SIG-M5 treated with dmso at 0.1 percent for 504 hours (cell line): ENCODE measurements around the gene HSPA1B.
"Not testable (repeated sequence)": the region's sequence is repeated elsewhere in the genome, so short reads cannot be mapped to it uniquely, and the experiment has no call there.

ENCODE experiments used
- DNase-seq: peaks from one replicate; lab custom pipeline; 2025; ENCODE audit not compliant: unreplicated experiment; lab: John Stamatoyannopoulos, UW

HSPA1B gene

DNA sequence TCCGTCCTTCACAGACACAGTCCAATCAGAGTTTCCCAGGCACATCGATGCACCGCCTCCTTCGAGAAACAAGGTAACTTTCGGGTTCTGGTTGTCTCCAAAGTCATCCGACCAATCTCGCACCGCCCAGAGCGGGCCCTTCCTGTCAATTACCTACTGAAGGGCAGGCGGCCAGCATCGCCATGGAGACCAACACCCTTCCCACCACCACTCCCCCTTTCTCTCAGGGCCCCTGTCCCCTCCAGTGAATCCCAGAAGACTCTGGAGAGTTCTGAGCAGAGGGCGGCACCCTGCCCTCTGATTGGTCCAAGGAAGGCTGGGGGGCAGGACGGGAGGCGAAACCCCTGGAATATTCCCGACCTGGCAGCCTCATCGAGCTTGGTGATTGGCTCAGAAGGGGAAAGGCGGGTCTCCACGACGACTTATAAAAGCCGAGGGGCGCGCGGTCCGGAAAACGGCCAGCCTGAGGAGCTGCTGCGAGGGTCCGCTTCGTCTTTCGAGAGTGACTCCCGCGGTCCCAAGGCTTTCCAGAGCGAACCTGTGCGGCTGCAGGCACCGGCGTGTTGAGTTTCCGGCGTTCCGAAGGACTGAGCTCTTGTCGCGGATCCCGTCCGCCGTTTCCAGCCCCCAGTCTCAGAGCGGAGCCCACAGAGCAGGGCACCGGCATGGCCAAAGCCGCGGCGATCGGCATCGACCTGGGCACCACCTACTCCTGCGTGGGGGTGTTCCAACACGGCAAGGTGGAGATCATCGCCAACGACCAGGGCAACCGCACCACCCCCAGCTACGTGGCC lies at the start of gene HSPA1B:
Gene HSPA1B, plus strand, starts transcription at position 453 of the 794 bp plus-strand sequence. Its CDS starts 213 bp downstream, at position 666.
- DNase-seq, result peak; percentile 99

- no peak for DNase-seq
Observed at GRCh38 chr6:31778193-31778592, 49.3 kb upstream of the HSPA1B start.

DNA sequence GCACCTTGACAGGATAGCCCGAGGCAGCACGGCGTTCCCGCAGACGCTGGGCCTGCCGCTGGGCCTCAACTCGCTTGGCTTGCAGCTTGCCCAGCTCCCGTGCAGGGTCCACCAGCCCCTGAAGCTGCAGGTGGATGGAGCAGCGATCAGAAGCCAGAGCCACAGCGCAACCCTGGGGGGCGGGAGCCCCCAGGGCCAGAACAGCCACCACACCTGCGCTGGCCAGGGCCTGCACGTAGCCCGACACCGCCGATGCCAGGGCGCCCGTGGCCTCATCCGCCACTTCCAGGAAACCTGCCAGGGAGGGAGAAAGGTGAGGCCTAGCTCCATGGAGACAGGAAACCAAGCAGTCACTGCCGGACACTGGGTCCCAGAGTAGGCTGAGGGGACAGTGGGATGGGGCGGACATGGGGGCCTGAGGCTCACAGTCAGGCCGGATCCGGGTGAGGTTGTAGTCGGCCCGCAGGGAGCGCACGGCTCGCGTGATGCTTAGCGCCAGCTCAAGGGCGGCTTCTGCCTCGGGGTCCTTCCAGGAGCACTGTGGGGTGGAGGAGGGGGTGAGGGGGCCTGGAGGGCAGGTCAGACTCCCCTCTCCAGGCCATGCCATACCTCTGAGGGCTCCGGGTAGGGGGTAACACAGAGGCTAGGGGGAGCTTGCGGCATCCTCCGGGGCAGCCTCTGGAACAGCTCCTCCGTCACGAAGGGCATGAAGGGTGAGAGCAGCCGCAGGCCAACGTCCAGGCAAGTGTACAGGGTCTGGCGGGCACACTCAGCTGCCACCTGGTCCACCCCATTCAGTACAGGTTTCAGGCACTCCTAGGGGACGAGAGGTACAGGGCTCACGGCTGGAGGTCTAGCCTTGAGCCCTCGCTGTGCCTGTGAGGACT lies 48.3 kb upstream of the HSPA1B start:
- no peak for DNase-seq

- no peak for DNase-seq
Observed at GRCh38 chr6:31779908-31780307, 47.6 kb upstream of the HSPA1B start.

DNA sequence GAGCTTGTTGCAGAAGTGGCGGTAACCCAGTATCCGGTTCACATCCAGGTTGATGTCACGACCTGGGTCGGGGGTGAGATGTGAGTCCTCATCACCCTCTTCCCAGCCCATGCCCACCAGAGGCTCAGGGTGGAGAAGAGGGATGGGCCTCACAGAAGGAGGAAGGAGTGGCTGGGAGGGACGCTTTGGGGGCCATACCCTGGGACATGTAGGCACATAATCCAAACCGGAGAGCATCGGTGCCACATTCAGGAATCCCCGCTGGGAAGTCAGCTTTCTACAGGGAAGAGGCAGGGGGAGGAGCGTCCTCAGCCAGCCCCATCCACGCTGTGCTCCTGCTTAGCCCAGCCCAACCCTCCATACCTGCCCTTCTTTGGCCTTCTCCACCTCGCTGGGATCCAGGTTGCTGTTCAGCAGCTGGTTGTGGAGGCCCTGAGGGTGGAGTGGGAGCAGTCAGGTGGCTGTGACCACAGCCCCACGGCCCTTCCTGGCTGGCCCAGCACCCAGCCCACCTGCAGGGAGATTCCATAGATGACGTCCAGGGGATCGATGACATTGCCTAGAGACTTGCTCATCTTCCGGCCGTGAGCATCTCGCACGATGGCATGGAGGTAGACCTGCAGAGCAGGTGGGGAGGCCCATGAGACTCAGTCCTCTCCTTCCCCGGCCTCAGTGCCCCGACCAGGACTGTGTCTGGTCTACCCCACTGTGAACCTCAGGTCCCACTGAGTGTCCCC lies 46.9 kb upstream of the HSPA1B start:
- DNase-seq, result no peak

DNA sequence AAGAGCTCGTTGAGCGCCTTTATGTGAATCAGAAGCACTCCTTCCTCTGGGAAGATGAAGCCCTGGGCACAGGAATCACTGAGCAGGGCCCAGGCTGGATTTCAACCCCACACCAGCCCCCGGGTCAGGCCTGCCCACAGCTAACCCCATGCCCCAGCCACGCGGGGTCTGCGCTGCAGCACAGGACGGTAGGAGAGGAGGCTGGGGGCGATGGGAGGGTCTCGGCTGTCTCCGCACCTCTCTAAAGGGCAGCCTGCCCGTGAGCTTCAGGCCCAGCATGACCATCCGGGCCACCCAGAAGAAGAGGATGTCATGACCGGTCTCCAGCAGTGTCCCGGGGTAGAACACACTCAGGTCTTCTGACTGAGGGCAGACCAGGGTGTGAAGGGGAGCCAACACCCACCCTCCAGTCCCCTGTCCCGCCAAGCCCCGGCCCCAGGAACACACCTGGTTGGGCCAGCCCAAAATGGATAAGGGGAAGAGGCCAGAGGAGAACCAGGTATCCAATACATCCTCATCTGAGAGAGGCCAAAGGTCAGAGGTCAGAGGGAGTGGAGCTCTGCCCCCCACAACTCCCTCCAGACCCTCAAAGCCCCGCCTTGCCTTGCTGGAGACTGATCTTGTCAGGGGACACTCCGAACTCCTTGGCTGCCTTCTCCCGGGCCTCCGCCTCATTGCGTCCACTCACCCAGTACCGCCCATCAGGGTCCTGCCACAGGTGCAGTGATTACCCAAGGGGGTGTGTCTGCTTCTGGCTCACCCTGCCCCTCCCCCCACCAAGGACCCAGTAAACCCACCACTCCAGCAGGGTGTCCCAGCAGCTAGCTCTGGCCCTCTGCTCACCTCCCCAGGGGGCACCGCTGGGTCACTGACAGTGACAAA lies 46.1 kb upstream of the HSPA1B start:
- no peak for DNase-seq

DNA sequence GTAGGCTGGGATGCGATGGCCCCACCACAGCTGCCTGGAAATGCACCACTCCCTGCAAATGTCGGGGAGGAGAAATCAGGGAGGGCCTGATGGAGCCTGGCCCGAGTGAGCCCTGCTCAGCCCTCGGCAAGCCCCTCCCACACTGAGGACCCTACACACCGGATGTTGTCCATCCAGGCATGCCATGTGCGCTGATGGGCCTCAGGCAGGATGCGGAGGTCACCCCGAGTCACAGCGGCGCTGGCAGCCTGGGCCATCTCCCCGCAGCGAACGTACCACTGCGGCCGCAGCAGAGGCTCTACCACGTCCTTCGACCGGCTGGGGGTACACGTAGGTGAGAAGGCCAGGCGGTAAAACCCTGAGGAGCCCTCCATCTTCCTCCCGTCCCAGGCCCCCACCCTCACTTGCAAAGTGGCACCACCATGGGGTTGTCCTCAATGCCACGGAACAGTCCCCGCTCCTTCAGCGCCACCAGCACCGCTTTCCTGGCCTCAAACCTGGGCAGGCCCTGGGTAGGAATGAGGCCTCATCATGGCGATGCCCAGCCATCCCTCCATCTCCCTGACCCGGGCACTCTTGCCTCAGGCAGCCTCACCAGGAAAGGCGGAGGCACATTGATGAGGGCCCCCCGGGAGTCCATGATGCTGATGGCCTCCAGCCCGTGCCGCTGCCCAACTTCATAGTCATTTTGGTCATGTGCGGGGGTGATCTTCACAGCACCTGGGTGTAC lies 45.2 kb upstream of the HSPA1B start:
- no peak for DNase-seq

DNA sequence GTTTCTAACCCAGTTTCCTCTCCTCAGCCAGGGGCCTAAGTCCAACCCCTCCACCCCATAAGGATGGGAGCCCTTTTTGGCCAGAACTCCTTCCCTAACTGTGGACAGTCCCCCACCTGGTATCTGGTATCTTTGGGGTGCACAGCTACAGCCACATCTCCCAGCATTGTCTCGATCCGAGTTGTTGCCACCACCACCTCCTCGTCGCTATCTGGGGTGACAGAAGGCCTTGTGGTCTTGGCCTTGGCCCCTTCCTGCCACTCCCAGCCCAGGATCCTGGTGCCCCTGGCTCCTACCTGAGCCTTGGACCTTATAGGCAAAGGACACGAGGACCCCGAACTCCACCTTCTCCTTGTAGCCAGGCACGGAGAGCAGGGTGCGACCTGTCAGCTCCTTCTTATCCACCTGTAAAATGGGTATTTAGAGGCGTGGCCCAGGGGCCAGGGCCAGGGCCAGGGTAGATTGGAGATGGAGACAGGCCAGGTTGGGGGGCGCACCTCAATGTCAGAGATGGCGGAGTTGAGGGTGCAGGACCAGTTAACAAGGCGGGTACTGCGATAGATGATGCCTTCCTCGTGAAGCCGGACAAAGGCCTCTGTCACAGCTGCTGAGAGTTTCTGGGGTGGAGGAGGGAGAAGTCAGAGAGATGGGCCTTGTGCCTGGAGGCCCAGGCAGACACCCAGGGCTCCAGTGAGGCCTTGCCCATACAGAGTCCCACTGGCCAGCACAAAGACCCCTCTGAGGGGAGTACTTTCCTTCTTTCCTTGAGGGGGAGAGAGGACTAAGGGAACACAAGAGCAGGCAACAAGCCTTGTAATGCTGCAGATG lies 43.2 kb upstream of the HSPA1B start:
- DNase-seq, result no peak

DNA sequence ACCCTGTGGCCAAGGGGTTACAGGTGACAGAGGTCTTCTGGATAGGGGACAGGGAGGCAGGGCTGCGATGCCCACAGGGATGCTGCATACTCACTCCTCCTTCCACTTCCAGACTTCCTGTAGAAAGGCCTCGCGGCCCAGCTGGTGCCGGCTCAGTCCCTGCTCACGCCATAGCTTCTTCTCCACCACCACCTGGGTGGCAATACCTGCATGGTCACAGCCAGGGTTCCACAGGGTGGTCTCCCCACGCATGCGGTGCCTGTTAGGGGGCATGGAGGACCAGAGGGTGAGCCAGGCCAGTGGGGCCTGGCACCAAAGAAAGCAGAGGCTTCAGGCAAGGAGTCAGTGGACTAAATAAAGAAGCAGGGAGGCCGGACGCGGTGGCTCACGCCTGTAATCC lies 42.1 kb upstream of the HSPA1B start:
- DNase-seq, result no peak

DNA sequence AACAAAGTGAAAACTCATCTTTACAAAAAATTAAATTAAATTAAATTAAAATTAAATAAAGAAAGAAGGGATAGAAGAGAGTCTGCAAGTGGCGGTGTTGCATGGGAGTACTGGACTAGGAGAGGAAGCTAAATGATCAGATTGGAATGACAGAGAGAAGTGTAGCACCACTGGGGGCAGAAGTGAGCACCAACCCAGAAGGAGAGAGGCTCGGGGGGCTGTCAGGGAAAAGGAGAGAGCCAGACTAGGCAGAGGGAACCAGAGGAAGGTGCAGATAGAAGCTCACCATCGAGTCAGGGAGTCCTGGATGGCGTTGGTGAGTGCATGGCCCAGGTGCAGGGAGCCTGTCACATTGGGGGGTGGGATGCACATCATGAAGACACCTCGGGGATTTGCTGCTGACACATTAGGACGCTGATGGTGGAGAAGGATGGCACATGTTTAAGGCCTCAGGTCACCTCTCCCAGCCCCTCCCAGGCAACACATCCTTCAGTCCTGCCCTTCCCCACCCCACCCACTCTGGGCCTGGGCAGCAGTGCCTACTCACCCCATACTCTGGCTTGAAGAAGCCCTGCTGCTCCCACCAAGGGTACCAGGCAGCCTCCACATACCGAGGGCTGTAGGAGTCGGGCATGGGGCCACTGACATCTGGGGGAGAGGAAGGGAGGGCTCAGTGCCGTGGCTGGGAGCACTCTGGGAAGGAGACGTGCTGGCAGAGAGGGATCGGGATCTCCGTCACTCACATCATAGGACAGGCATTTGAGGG lies 36.0 kb upstream of the HSPA1B start:
- DNase-seq, result peak; percentile 73

- DNase-seq, result no peak
Observed at GRCh38 chr6:31792090-31792374, 35.5 kb upstream of the HSPA1B start.

DNA sequence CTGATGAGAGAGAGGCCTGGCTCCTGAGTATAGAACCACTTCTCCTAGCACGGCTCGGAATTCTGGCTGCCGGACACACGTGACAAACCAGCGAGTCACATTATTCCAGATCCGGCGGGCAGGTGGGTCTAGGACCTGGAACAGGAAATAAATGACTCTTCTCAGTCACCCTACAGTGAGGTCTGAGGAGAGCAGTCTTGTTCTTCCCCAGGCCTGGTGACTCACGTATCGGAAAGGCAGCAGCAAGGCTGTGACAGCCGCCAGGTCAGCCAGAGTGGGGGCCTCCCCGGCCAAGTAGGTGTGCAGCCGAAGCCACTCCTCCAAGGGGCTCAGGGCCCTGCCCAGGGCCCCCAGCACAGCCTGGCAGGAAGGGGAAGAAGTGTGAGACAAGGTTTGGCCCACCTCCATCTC lies 34.8 kb upstream of the HSPA1B start:
- no peak for DNase-seq

DNA sequence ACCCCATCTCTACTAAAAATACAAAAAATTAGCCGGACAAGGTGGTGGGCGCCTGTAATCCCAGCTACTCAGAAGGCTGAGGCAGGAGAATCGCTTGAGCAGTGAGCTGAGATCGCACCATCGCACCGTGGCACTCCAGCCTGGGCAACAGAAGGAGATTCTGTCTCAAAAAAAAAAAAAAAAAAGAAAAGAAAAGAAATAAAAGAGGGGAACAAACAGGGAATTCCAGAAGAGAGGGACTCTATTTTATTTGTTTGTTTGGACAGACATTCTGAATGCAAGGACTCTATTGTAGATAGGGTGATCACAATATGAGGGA lies 33.7 kb upstream of the HSPA1B start:
- not testable (repeated sequence) for DNase-seq

DNA sequence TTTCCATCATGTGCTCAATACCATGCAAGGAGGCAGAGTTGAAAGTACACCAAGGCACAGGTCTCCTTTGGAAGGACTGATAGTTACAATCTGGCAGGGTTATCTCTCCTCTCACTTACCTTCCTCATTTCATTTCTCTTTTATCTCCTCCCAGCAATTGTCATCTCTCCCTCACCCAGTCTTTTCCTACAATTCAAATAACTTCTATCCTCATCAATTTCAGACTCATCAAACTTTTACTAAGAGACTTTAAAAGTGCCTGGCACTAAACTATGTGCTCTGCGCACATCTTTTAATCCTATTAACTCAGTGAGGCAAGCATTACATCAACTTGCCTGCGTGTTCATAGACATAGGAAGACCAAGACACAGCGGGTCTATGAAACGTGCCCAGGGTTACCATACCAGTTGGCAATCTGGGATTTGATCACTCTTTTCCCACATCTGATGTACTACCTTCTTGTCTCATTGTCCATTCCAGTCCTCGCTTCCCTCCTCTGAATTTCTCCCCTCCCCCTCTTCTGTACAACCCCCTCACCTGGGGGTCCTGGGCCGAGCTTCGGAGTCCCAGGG lies 33.2 kb upstream of the HSPA1B start:
- peak; percentile 52 for DNase-seq

DNA sequence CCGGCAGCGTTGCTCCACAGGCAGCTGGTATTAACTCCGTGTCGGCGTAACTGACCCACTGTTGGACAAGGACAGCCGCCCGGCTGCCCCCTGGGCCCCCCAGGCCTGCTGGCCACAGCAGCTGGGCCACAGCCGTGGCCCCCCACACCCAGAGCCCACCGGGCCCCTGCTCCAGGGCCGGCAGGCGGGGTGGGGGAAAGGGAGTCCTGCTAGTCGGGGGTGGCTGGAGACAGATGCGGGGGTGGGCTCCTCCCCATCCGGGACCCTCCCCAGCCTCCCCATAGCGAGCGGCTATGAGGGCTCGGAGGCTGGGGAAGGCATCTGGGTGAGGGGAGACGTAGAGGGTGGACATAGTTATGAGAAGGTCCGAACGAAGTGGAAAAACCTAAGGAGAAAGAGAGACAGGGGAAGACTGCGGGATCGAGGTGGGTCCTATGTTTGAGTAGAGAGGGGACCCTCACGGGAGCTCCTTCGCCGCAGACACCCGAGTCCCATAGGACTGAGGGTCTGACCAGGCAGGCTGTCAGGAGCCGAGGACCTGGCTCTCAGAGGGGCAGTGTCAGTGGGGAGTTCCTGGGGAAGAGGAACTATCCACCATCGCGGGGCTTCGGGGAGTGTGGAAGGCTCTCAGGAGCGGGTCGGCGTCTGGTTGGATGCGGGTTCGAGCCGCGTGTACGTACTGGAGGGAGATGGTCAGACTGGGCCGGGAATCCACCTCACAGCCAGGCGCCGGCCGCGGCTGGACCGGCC lies 32.5 kb upstream of the HSPA1B start:
- DNase-seq, result peak; percentile 65

DNA sequence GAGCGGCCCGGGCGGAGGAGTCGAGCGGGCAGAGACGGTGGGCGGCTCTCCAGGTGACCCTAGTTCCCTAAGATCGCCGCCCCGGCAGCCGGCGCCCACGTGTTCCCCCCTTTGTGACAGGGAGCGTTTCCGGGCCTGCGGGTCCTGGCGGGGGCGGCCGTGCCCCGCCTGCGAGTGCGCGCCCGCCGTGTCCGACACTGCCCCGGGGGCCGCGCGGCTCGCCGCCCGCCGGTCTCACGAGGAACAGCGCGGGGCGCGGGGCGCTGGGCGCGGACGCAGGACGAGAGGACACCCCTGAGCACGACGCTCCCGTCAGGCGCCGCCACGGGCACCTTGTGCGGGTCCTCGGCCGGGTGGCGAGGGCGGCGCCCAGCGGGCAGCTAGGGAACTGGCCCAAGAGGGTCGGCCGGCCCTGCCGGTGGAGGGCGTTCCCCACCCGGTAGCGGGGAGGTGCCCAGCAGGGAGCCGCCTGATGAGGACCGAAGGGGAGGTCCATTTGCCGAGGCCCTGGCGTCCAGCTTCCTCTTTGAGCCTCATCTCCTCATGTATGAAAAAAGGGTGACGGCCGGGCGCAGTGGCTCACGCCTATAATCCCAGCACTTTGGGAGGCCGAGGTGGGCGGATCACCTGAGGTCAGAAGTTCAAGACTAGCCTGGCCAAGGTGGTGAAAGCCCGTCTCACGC lies 31.8 kb upstream of the HSPA1B start, which contains the start of gene VARS1:
Gene VARS1, minus strand, starts transcription at position 137 of the 683 bp plus-strand sequence. CDS start 535 bp downstream, outside the sequence.
- DNase-seq, result peak; percentile 84

- no peak for DNase-seq
Observed at GRCh38 chr6:31796993-31797385, 30.5 kb upstream of the HSPA1B start.
